Mesenchymal stem cell (in vitro differentiated cells and primary cell): ENCODE results near the gene TGFBR3L.

ENCODE experiments used
- DNase-seq: peaks from one replicate; pipeline ENCODE4 v3.0.0-alpha.2; 2013
- H2AFZ ChIP-seq: one replicate; pipeline ENCODE4 v1.6.1; 2013; ENCODE audit warnings: low read depth, mild to moderate bottlenecking, control low read depth, inconsistent platforms, low read length, moderate library complexity
- H2AK5ac ChIP-seq: 2 replicates; pipeline ENCODE4 v1.6.1; 2013; ENCODE audit warnings: low read length, moderate library complexity, mild to moderate bottlenecking, inconsistent platforms; ENCODE audit not compliant: severe bottlenecking
- H2BK120ac ChIP-seq: one replicate; pipeline ENCODE4 v1.6.1; 2013; ENCODE audit warnings: low read depth, mild to moderate bottlenecking, inconsistent platforms, low read length, moderate library complexity
- H2BK12ac ChIP-seq, 2 experiments: one replicate each; pipeline ENCODE4 v1.6.1; 2013; ENCODE audit warnings: inconsistent platforms in 2 of 2, low read length in 2 of 2, mild to moderate bottlenecking in 2 of 2, moderate library complexity in 2 of 2, control low read depth in 1 of 2
- H2BK15ac ChIP-seq: one replicate; pipeline ENCODE4 v1.6.1; 2013; ENCODE audit warnings: mild to moderate bottlenecking, low read depth, inconsistent platforms; ENCODE audit not compliant: poor library complexity, severe bottlenecking
- H2BK5ac ChIP-seq: 2 replicates; pipeline ENCODE4 v1.6.1; 2013; ENCODE audit warnings: low read depth, mild to moderate bottlenecking, low read length, control low read depth, inconsistent platforms; ENCODE audit not compliant: poor library complexity, severe bottlenecking
- H3K14ac ChIP-seq, 2 experiments: one replicate each; pipeline ENCODE4 v1.6.1; 2013; ENCODE audit warnings: inconsistent platforms in 2 of 2, low read length in 2 of 2, control low read depth in 1 of 2, mild to moderate bottlenecking in 1 of 2, moderate library complexity in 1 of 2
- H3K18ac ChIP-seq, 2 experiments: one replicate each; pipeline ENCODE4 v1.6.1; 2013; ENCODE audit warnings: inconsistent platforms in 2 of 2, low read length in 2 of 2, control low read depth in 1 of 2, low read depth in 1 of 2, mild to moderate bottlenecking in 1 of 2
- H3K23ac ChIP-seq, 2 experiments: one replicate each; pipeline ENCODE4 v1.6.1; 2013; ENCODE audit warnings: inconsistent platforms in 2 of 2, low read length in 2 of 2, mild to moderate bottlenecking in 2 of 2, moderate library complexity in 2 of 2, control low read depth in 1 of 2
- H3K27ac ChIP-seq: 2 replicates; pipeline ENCODE4 v1.5.1; 2013; ENCODE audit warnings: mild to moderate bottlenecking, moderate library complexity, low read length, control low read depth, inconsistent platforms; ENCODE audit not compliant: poor library complexity, severe bottlenecking
- H3K27me3 ChIP-seq, 2 experiments: 2 replicates each; pipeline versions ENCODE4 v1.6.1 to v1.7.0; 2013; ENCODE audit warnings: low read length in 2 of 2, mild to moderate bottlenecking in 2 of 2, moderate library complexity in 2 of 2, control low read depth in 1 of 2, inconsistent platforms in 1 of 2; ENCODE audit not compliant: control insufficient read depth in 1 of 2, insufficient read depth in 1 of 2
- H3K36me3 ChIP-seq, 2 experiments: 2 replicates each; pipeline versions ENCODE4 v1.6.1 to v1.7.0; 2013; ENCODE audit warnings: low read length in 2 of 2, control low read depth in 1 of 2, inconsistent platforms in 1 of 2, low read depth in 1 of 2, mild to moderate bottlenecking in 1 of 2; ENCODE audit not compliant: insufficient read depth in 2 of 2, control insufficient read depth in 1 of 2
- H3K4ac ChIP-seq, 2 experiments: one replicate each; pipeline ENCODE4 v1.6.1; 2013; ENCODE audit warnings: inconsistent platforms in 2 of 2, low read length in 2 of 2, mild to moderate bottlenecking in 2 of 2, moderate library complexity in 2 of 2, control low read depth in 1 of 2, low read depth in 1 of 2
- H3K4me1 ChIP-seq: 2 replicates; pipeline ENCODE4 v1.6.1; 2013; ENCODE audit warnings: low read depth, low read length, control low read depth; ENCODE audit not compliant: control insufficient read depth, insufficient read depth
- H3K4me2 ChIP-seq: 2 replicates; pipeline ENCODE4 v1.6.1; 2013; ENCODE audit warnings: low read length, mild to moderate bottlenecking, inconsistent platforms; ENCODE audit not compliant: poor library complexity, severe bottlenecking
- H3K4me3 ChIP-seq, 2 experiments: 2 replicates each; pipeline versions ENCODE4 v1.5.1 to v1.7.0; 2013; ENCODE audit warnings: low read length in 2 of 2, mild to moderate bottlenecking in 2 of 2, control low read depth in 1 of 2, low read depth in 1 of 2; ENCODE audit not compliant: insufficient read depth in 1 of 2
- H3K79me1 ChIP-seq: replicated peaks from 2 replicates; pipeline ENCODE4 v1.6.1; 2013; ENCODE audit warnings: mild to moderate bottlenecking, control low read depth, low read length, inconsistent platforms; ENCODE audit not compliant: poor library complexity, severe bottlenecking
- H3K9ac ChIP-seq: 2 replicates; pipeline ENCODE4 v1.7.0; 2013; ENCODE audit warnings: mild to moderate bottlenecking, low read length, moderate library complexity
- H3K9me3 ChIP-seq: 2 replicates; pipeline ENCODE4 v1.7.0; 2013; ENCODE audit warnings: mild to moderate bottlenecking, low read length; ENCODE audit not compliant: control insufficient read depth
- H4K8ac ChIP-seq: one replicate; pipeline ENCODE4 v1.6.1; 2013; ENCODE audit warnings: inconsistent platforms, mild to moderate bottlenecking, low read length, moderate library complexity
- H4K91ac ChIP-seq: one replicate; pipeline ENCODE4 v1.6.1; 2013; ENCODE audit warnings: mild to moderate bottlenecking, low read length, inconsistent platforms
- WGBS: methylation state at CpG from one replicate; pipeline ENCODE4 v1.1.7; 2013; ENCODE audit warnings: mixed read lengths; 5-methylcytosine and 5-hydroxymethylcytosine counted together

The TGFBR3L gene

GRCh38 chr19:7916103-7916954 lies 1.7 kb downstream of the TGFBR3L start:
- H3K23ac ChIP-seq, result peak overlapping the region in 1 of 2 experiments; percentile 36
- WGBS, result 2% methylated on average over 100 of the region's 104 CpGs

DNA sequence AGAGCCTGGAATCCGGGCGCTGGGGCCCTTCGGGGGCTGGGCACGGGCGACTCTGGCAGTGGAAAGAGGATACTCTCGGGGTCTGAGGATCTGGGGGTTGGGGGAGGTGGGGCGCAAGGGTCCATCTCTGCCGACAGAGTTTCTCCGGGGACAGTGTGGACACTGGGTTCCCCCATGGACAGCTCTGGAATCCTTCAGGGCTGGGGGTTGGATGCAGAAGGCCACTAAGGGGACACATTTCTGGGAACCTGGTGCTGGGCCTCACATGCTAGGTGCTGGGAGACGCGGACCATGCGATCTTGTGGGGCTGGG lies 2.3 kb downstream of the TGFBR3L start:
- Histone ChIP-seq H4K91ac (no peak overlapping the region), H3K18ac (no peak overlapping the region), H2BK15ac (peak overlapping the region; percentile 54), H3K27me3 (peaks cover 21 to 31% of the 10 kb centered on the region in 2 experiments), H3K4ac (no peak overlapping the region), H2AK5ac (no peak overlapping the region), H3K36me3 (peaks cover 14 to 35% of the 10 kb centered on the region in 2 experiments), H4K8ac (peak overlapping the region; percentile 93), H3K4me3 (peak overlapping the region; percentile 49 to 63), H3K27ac (no peak overlapping the region), H3K9me3 (no peaks in the 10 kb centered on the region), H3K79me1 (peaks cover 4% of the 10 kb centered on the region), H2BK120ac (no peak overlapping the region), H3K9ac (peak overlapping the region; percentile 29), H3K4me1 (peaks cover 41% of the 10 kb centered on the region), H2BK5ac (no peak overlapping the region), H3K4me2 (peak overlapping the region; percentile 54), H3K14ac (no peak overlapping the region), H3K23ac (no peak overlapping the region), H2BK12ac (peak overlapping the region in 1 of 2 experiments; percentile 55), H2AFZ (no peak overlapping the region)
- peak; percentile 21 for DNase-seq
- WGBS, result 5% methylated on average over 12 of the region's 12 CpGs

More at GRCh38 chr19:7916103-7916954, 1.7 kb downstream of the TGFBR3L start:
- Histone ChIP-seq H3K4me2 (peak overlapping the region; percentile 54), H3K4ac (no peak overlapping the region), H4K8ac (peak overlapping the region; percentile 93), H2BK5ac (no peak overlapping the region), H4K91ac (peak overlapping the region; percentile 58), H3K9me3 (no peaks in the 10 kb centered on the region), H3K79me1 (peaks cover 5% of the 10 kb centered on the region), H3K9ac (peak overlapping the region; percentile 38), H3K14ac (peak overlapping the region in 1 of 2 experiments; percentile 74), H3K36me3 (peaks cover 17 to 35% of the 10 kb centered on the region in 2 experiments), H3K27me3 (peaks cover 21 to 31% of the 10 kb centered on the region in 2 experiments), H2AFZ (peak overlapping the region; percentile 16), H3K4me3 (peak overlapping the region; percentile 49 to 63), H3K4me1 (peaks cover 35% of the 10 kb centered on the region), H2BK12ac (no peak overlapping the region), H2AK5ac (no peak overlapping the region), H3K18ac (peak overlapping the region; percentile 50 to 73), H2BK120ac (no peak overlapping the region), H2BK15ac (peak overlapping the region; percentile 60), H3K27ac (no peak overlapping the region)
- DNase-seq, result peak; percentile 23

- H2AFZ ChIP-seq, result peak overlapping the region; percentile 8
- no peak overlapping the region for H2BK5ac ChIP-seq
- H3K36me3 ChIP-seq, result peaks cover 16 to 35% of the 10 kb centered on the region in 2 experiments
- H3K4ac ChIP-seq, result peak overlapping the region; percentile 54 to 58
- H3K9me3 ChIP-seq, result no peaks in the 10 kb centered on the region
- H4K8ac ChIP-seq, result peak overlapping the region; percentile 94
- H3K4me3 ChIP-seq, result peak overlapping the region; percentile 42 to 63
- H4K91ac ChIP-seq, result peak overlapping the region; percentile 80
- peak overlapping the region; percentile 68 to 84 for H2BK12ac ChIP-seq
- 3% methylated on average over 43 of the region's 71 CpGs for WGBS
- H3K4me1 ChIP-seq, result peaks cover 41% of the 10 kb centered on the region
- H3K18ac ChIP-seq, result peak overlapping the region; percentile 64 to 88
- H3K23ac ChIP-seq, result no peak overlapping the region
- H3K27me3 ChIP-seq, result peaks cover 21 to 31% of the 10 kb centered on the region in 2 experiments
- H2AK5ac ChIP-seq, result no peak overlapping the region
- peak overlapping the region; percentile 54 for H3K4me2 ChIP-seq
- peak overlapping the region; percentile 29 for H3K9ac ChIP-seq
- H2BK120ac ChIP-seq, result peak overlapping the region; percentile 12
- H3K79me1 ChIP-seq, result peaks cover 2% of the 10 kb centered on the region
- H3K27ac ChIP-seq, result no peak overlapping the region
- H3K14ac ChIP-seq, result no peak overlapping the region
- DNase-seq, result peak; percentile 71
- peak overlapping the region; percentile 83 for H2BK15ac ChIP-seq
Observed at GRCh38 chr19:7917267-7918061, 2.8 kb downstream of the TGFBR3L start.
